HepG2 (cell line): ENCODE results near the gene METRNL. TPM values are rescaled to one million over a fixed set of nuclear protein-coding genes. Genes with fewer than 3 reads are reported as not detected.

Experiments
- CBFB ChIP-seq: sonication (generic); formaldehyde crosslinking; IDR thresholded peaks from 2 replicates; pipeline ENCODE4 v1.4.0; 2020; ENCODE audit warnings: missing genetic modification reagents
- DPF2 ChIP-seq: sonication (generic); formaldehyde crosslinking; IDR thresholded peaks from 2 replicates; pipeline ENCODE4 v1.4.0; 2020; ENCODE audit warnings: mild to moderate bottlenecking, low read depth, missing genetic modification reagents, borderline replicate concordance
- FOXP1 ChIP-seq, 2 experiments: fragments of 450-650 bp in 1 of 2; IDR thresholded peaks; 2 replicates each; pipeline ENCODE4 v1.6.1; 2017 to 2018; ENCODE audit warnings: antibody characterized with exemption in 1 of 2
- GABPA ChIP-seq, 2 experiments: IDR thresholded peaks; 2 replicates each; pipeline ENCODE4 v1.6.1; 2011 to 2016; ENCODE audit warnings: low read depth in 2 of 2, low read length in 1 of 2, missing biosample characterization in 1 of 2, missing genetic modification characterization in 1 of 2
- GLMP ChIP-seq: sonication (generic); formaldehyde crosslinking; IDR thresholded peaks from 2 replicates; pipeline ENCODE4 v1.9.0; 2021; ENCODE audit warnings: missing genetic modification reagents, mild to moderate bottlenecking, borderline replicate concordance
- JDP2 ChIP-seq: sonication (generic); formaldehyde crosslinking; IDR thresholded peaks from 2 replicates; pipeline ENCODE4 v1.8.1; 2022; ENCODE audit warnings: missing genetic modification reagents, borderline replicate concordance
- JUND ChIP-seq: sonication (generic); formaldehyde crosslinking; IDR thresholded peaks from 2 replicates; pipeline ENCODE4 v1.8.0; 2022; ENCODE audit warnings: mild to moderate bottlenecking, missing genetic modification reagents
- KDM2A ChIP-seq: sonication (generic); formaldehyde crosslinking; IDR thresholded peaks from 2 replicates; pipeline ENCODE4 v1.4.0; 2020; ENCODE audit warnings: low read depth, missing genetic modification reagents, borderline replicate concordance
- MNT ChIP-seq: fragments of 450-650 bp; IDR thresholded peaks from 2 replicates; pipeline ENCODE4 v1.6.1; 2016
- MTERF4 ChIP-seq: sonication (generic); formaldehyde crosslinking; IDR thresholded peaks from 2 replicates; pipeline ENCODE4 v1.8.0; 2023; ENCODE audit warnings: mild to moderate bottlenecking, missing genetic modification reagents
- MXD3 ChIP-seq: IDR thresholded peaks from 2 replicates; pipeline ENCODE4 v1.6.1; 2016; ENCODE audit warnings: mild to moderate bottlenecking, missing biosample characterization, missing genetic modification reagents
- NFYC ChIP-seq: IDR thresholded peaks from 2 replicates; pipeline ENCODE4 v1.6.1; 2016; ENCODE audit warnings: missing genetic modification reagents, missing compliant biosample characterization
- NR2F1 ChIP-seq, 2 experiments: fragments of 450-650 bp in 1 of 2; formaldehyde crosslinking in 1 of 2; IDR thresholded peaks; 2 replicates each; pipeline versions ENCODE4 v1.5.0 to v1.6.1; 2016 to 2020; ENCODE audit warnings: mild to moderate bottlenecking in 1 of 2, missing compliant biosample characterization in 1 of 2, missing genetic modification reagents in 1 of 2, moderate library complexity in 1 of 2
- PLSCR1 ChIP-seq: sonication (generic); formaldehyde crosslinking; IDR thresholded peaks from 2 replicates; pipeline ENCODE4 v1.5.0; 2020; ENCODE audit warnings: missing genetic modification reagents, mild to moderate bottlenecking, borderline replicate concordance
- POGZ ChIP-seq: sonication (generic); formaldehyde crosslinking; IDR thresholded peaks from 2 replicates; pipeline ENCODE4 v1.4.0; 2020; ENCODE audit warnings: mild to moderate bottlenecking, missing genetic modification reagents
- ZBTB3 ChIP-seq: sonication (generic); formaldehyde crosslinking; IDR thresholded peaks from 2 replicates; pipeline ENCODE4 v1.4.0; 2020; ENCODE audit warnings: low read depth, mild to moderate bottlenecking, moderate library complexity, missing genetic modification reagents, borderline replicate concordance
- ZKSCAN1 ChIP-seq: fragments of 150-350 bp; IDR thresholded peaks from 2 replicates; pipeline ENCODE4 v1.6.1; 2014; ENCODE audit warnings: low read length
- ZNF382 ChIP-seq: sonication (generic); formaldehyde crosslinking; IDR thresholded peaks from 2 replicates; pipeline ENCODE4 v1.5.0; 2020; ENCODE audit warnings: missing genetic modification reagents, mild to moderate bottlenecking, borderline replicate concordance
- ZNF44 ChIP-seq: sonication (generic); formaldehyde crosslinking; IDR thresholded peaks from 2 replicates; pipeline ENCODE4 v1.5.1; 2020; ENCODE audit warnings: mild to moderate bottlenecking, missing genetic modification reagents
- ZNF562 ChIP-seq: sonication (generic); formaldehyde crosslinking; IDR thresholded peaks from 2 replicates; pipeline ENCODE4 v1.8.0; 2022; ENCODE audit warnings: missing genetic modification reagents, borderline replicate concordance
- ZNF607 ChIP-seq: sonication (generic); formaldehyde crosslinking; IDR thresholded peaks from 2 replicates; pipeline ENCODE4 v1.5.1; 2020; ENCODE audit warnings: missing genetic modification reagents, mild to moderate bottlenecking, borderline replicate concordance
- ZNF616 ChIP-seq: sonication (generic); formaldehyde crosslinking; IDR thresholded peaks from 2 replicates; pipeline ENCODE4 v1.5.0; 2020; ENCODE audit warnings: low read depth, mild to moderate bottlenecking, missing genetic modification reagents
- ZNF724P ChIP-seq: sonication (generic); formaldehyde crosslinking; IDR thresholded peaks from 2 replicates; pipeline ENCODE4 v1.8.0; 2022; ENCODE audit warnings: missing genetic modification reagents, borderline replicate concordance
- ZSCAN12 ChIP-seq: sonication (generic); formaldehyde crosslinking; IDR thresholded peaks from 2 replicates; pipeline ENCODE4 v1.9.0; 2021; ENCODE audit warnings: mild to moderate bottlenecking, missing genetic modification reagents
- polyA plus RNA-seq, 8 experiments: library from polyadenylated mRNA; depleted of rRNA in 3 of 8; stranded (reverse) in 7 of 8; unstranded in 1 of 8; fragments of >200 nt; fragmentation: Illumina TruSeq in 4 of 8; extraction: Trizol in 4 of 8; gene quantifications; 2 replicates each; pipeline versions ENCODE4 v1.2.1 to v1.2.3, GENCODE V29; 2011 to 2016; ENCODE audit warnings: low read depth in 4 of 8, missing spikeins in 1 of 8, mixed read lengths in 1 of 8; ENCODE audit not compliant: insufficient read depth in 1 of 8
- total RNA-seq, 5 experiments: library from RNA; depleted of rRNA; stranded (reverse); fragments of >200 nt; fragmentation: Illumina TruSeq; extraction: Trizol; gene quantifications; 2 replicates each; pipeline ENCODE4 v1.2.3, GENCODE V29; 2016; ENCODE audit warnings: low read depth in 1 of 5

Gene METRNL
- total and polyA plus RNA-seq, 2 of the 13 experiments (the other 11 are each of a cell fraction or from before 2014, with no cell fraction given), result 0.66 to 0.84 TPM

GRCh38 chr17:83051396-83052240 lies 27.8 kb upstream of the METRNL start (continued):
- TF ChIP-seq ZNF616 (peak; percentile 86; the same call in 1 of the 2 replicates), NFYC (CRISPR knock-in tag) (peak; percentile 85), ZBTB3 (CRISPR knock-in tag) (0 out of 2 replicates have a peak, but pooled peaks have one; percentile 80), GLMP (CRISPR knock-in tag) (no peak), PLSCR1 (CRISPR knock-in tag) (no peak), NR2F1 (CRISPR knock-in tag; IDR thresholded peaks at IDR 0.05) (peak in 1 of 2 experiments; percentile 27; a peak in 1 of 4 replicates), KDM2A (CRISPR knock-in tag) (peak; percentile 82; the same call in 1 of the 2 replicates), JUND (no peak; the same call in 1 of the 2 replicates), MNT (peak; percentile 93), JDP2 (CRISPR knock-in tag) (no peak), ZNF382 (CRISPR knock-in tag) (no peak), ZKSCAN1 (no peak), GABPA (IDR thresholded peaks at IDR 0.05; ENCODE audit: low read depth, low read length) (no peak), GABPA (CRISPR knock-in tag; IDR thresholded peaks at IDR 0.05; ENCODE audit: low read depth) (no peak; the same call in 1 of the 2 replicates), DPF2 (CRISPR knock-in tag) (no peak), CBFB (CRISPR knock-in tag) (0 out of 2 replicates have a peak, but pooled peaks have one; percentile 82), ZNF44 (CRISPR knock-in tag) (no peak), ZSCAN12 (CRISPR knock-in tag) (peak; percentile 89), ZNF562 (CRISPR knock-in tag) (no peak), ZNF607 (peak; percentile 98), ZNF724P (CRISPR knock-in tag) (peak; percentile 97), MTERF4 (CRISPR knock-in tag) (peak; percentile 99), POGZ (peak; percentile 80), MXD3 (peak; percentile 99), FOXP1 (IDR thresholded peaks at IDR 0.05) (no peak), FOXP1 (CRISPR knock-in tag; IDR thresholded peaks at IDR 0.05) (no peak)
